Stimulated activated CD4-positive, alpha-beta T cell treated with anti-CD3 and anti-CD28 coated beads, Interleukin-2, amount 100 ng/mL, for 24 hours (primary cell): Measurements from ENCODE around the gene TMEM51.
A peak's percentile ranks its signal among the peaks of the same experiment; 100 is the strongest.

Source experiments
- DNase-seq, 2 donors: peaks; one replicate each; pipeline ENCODE4 v3.0.0-alpha.2; 2020

The TMEM51 gene, protein sequence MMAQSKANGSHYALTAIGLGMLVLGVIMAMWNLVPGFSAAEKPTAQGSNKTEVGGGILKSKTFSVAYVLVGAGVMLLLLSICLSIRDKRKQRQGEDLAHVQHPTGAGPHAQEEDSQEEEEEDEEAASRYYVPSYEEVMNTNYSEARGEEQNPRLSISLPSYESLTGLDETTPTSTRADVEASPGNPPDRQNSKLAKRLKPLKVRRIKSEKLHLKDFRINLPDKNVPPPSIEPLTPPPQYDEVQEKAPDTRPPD

DNA sequence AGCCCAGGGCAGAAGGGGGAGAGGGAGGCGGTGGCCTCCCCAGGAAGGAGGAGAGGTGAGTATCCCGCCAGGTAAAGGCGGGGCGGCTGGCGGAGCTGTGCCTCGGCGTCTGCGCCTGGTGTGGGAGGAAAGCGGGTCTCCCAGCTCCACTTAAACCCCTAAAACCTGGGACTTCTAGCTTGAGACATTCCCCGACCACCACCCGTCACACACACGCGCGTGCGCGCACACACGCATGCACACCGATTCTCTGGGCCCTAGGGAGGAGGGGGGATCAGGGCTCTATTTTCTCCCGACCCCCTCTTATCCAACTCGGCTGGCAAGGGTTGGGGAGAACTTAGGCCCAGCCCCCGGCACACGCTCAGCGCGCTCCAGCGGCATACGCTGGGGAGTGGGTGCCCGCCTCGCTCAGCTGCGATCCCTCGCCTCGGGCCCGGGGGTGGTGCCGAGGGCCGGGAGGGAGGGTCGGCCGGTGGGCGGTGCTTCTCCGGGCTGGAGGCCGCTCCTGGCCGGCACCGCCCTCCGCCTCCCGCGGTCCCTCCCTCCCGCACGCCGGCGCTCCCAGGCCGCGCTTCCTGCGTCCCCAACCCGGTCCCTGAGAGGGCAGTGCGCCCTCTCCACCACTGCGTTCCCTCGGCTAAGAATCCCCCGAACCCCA lies at the start of gene TMEM51:
Gene TMEM51 (plus strand): TSS at position 564 of the 658 bp plus-strand sequence. CDS start 61,341 bp downstream, outside the sequence.
- DNase-seq, result peak in 1 of 2 donors; percentile 36

GRCh38 chr1:15103906-15104305 lies 49.6 kb upstream of the TMEM51 start:
- no peak for DNase-seq

GRCh38 chr1:15104768-15105167 lies 48.8 kb upstream of the TMEM51 start:
- DNase-seq, result no peak

- DNase-seq, result no peak
These were observed 46.9 kb upstream of the TMEM51 start for GRCh38 chr1:15106608-15107007.

DNA sequence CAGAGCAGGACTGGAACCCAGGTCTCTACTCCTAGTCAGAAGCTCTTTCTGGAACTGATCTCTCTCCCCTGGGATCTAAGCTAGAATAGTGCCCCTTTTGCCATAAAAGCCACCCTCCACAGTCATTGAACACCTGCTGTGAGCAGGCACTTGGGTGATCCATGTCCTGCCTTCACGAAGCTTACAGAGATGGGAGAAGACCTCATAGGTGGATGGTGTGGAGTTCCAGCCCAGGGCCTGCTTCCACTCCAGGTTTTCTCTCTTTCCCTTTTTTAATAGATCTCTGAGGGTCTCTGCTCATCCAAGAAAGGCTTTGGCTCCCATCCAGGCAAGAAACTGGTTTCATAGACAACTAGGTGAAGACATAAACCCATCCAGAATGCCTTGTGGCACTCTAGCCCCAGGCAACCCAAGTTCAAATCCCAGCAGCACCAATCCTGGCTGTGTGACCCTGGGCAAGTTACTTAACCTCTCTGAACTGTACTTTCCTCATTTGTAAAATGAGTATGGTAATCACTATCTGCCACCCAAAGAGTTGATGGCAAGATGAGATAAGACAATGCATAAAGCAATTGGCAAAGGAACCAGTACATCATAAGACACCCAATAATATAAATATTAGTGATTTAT lies 46.4 kb upstream of the TMEM51 start:
- no peak for DNase-seq

GRCh38 chr1:15107911-15108310 lies 45.6 kb upstream of the TMEM51 start:
- no peak for DNase-seq

- no peak for DNase-seq
These were observed 43.2 kb upstream of the TMEM51 start for GRCh38 chr1:15110128-15110866.

GRCh38 chr1:15110867-15111230 lies 42.7 kb upstream of the TMEM51 start:
- no peak for DNase-seq

GRCh38 chr1:15113146-15113545 lies 40.4 kb upstream of the TMEM51 start:
- DNase-seq, result no peak

- DNase-seq, result no peak
These were observed 38.7 kb upstream of the TMEM51 start for GRCh38 chr1:15114884-15115283.

DNA sequence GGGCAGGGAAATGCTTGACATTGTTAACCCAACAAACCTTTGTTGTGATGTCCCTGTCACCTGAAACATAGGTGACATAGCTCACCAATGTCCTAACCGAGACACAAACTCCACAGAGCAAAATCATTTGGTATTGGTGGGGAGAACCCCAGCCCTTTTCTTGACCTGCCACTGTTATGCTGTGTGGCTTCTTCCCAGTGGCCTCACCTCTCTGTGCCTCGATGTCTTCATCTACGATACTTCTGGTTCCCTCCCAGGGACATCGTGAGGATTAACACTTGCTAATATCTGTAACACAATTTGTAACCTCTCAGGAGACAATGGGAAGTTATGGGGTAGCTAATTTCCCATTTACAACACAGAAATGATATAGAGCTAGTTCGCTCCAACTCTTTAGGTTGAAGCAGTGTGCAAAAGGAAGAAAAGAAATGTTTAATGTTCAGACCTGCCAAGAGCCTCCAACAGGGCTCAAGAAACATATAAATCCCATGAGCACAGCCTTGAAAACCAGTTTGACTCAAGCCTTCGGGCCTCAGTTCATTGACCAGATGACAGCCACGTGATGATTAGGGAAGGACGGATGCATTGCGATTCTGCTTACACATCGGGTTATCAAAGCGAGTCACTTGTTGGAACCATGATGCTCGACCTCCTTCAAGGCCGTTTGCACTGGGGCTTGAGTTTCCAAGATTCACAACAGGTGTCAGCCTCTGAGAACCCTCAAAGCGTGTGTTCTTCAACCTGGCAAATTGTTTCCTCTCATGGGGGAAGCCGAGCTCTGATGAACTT lies 37.8 kb upstream of the TMEM51 start:
- no peak for DNase-seq

DNA sequence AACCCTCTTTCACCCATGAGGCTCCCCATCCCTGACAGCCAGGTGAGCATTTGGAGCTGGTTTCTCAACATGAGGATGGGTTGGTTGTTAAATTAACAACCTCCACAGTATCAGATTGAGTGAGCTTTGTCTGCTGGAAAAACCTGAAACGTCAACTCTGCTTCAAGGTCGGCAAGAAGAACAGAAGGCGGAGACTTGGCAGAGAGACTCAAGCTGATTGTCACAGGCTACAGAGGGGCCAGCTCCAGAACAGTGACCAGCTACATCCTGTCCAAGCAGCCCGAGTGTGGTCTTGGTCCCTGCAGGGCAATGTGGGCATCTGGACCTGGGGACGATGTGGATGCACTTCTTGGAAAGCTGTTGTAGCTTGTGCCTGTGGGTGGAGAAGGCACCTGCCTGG lies 36.6 kb upstream of the TMEM51 start:
- DNase-seq, result no peak

DNA sequence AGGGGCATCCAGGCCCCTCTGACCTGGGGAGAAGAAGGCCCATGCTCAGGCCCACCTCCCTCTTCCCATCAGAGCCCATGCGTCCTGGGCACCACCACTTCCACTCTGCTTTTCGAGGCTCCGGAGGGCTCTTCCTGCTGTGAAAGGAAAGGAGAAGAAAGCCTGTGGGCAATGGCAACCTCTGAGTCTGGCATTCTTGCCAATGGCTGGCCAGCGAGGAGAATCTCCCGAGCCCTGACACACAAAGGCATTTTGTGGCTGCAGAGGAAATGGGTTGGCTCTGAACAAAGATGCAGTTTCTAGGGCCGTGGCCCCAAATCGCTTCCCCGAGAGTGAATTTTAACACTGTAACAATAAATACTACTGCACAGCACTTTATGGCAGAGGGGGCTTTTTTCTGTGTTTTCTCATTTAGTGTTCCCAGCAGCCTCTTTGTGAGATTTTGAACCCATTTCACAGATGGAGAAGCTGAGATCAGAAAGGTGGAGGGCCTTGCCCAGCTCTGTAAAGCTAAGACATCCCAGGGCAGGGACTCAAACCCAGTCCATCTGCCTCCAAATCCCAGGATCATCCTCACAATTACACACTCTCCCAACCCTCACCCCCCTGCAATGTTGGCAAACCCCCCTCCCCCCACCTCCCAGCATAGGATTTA lies 35.7 kb upstream of the TMEM51 start:
- DNase-seq, result no peak

DNA sequence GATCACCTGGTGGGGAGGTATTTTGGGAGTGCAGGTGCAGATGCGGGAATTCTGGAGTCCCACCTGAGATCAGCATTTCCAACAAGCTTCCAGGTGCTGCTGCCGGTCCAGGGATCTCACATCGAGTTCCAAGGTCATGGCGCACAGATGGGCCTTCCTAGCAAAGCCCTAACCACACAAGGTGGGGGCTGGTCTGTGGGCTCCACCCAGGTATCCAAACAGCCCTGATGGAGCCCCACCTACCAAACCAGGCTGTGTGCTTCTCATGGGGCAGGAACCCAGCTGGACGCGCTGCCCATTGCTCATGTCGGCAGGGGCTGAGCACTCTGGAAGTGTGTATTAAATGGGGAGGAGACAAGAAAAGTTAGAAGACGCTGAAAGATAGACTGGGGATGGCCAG lies 35.0 kb upstream of the TMEM51 start:
- DNase-seq, result no peak

DNA sequence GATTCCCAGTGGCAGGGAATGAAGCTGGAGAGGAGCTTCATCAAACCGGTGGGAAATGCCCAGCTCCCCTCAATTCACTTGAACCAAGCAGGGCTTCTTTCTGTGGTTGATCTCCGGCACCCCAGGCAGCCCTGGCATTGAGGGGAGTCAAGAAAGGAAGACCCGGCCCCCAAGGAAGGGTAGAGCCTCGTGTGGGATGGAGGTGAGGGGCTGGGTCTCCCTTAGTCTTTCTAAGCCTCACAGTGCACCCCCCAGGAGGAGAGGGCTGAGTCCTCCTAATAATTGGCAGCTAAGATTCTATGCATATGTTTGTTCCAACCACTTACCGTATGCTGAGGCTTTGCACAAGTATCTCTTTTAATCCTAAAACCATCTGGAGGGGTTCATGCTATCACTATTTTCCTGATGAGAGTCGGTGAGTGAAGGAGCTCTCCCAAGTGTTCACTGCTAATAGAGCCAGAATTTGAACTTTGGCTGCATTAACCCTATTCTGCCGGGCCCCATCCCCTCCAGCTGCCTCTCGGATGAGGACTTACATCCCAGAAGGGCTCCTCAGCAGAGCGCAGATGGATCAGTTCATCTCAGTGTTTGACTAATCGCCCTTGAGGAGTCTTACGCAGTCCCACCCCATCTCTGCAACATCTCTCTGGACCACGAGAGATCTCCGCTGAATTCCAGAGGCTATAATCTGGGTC lies 33.1 kb upstream of the TMEM51 start:
- no peak for DNase-seq

- no peak for DNase-seq
These were observed 31.2 kb upstream of the TMEM51 start for GRCh38 chr1:15122331-15122730.

DNA sequence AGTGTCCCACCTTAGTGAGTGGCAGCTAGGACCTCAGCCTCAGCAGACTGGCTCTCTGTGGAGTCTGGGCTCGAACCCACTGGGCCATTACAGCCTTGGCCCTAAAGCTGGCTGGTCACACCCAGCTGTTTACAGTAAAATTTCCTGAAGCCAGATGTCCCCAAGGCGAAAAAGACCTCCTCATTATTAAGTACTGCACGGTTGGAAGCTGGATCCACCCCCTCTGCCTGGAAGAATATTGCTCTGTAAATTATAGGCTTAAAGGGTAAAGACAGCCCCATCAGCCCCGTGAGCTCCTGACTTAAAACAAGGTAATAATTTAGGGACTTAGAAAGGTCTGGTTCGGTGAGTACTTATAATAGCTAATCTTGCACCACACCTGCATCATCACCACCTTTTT lies 30.3 kb upstream of the TMEM51 start:
- DNase-seq, result no peak

- DNase-seq, result no peak
These were observed 29.6 kb upstream of the TMEM51 start for GRCh38 chr1:15123925-15124324.

- DNase-seq, result no peak
These were observed 29.0 kb upstream of the TMEM51 start for GRCh38 chr1:15124362-15125100.

DNA sequence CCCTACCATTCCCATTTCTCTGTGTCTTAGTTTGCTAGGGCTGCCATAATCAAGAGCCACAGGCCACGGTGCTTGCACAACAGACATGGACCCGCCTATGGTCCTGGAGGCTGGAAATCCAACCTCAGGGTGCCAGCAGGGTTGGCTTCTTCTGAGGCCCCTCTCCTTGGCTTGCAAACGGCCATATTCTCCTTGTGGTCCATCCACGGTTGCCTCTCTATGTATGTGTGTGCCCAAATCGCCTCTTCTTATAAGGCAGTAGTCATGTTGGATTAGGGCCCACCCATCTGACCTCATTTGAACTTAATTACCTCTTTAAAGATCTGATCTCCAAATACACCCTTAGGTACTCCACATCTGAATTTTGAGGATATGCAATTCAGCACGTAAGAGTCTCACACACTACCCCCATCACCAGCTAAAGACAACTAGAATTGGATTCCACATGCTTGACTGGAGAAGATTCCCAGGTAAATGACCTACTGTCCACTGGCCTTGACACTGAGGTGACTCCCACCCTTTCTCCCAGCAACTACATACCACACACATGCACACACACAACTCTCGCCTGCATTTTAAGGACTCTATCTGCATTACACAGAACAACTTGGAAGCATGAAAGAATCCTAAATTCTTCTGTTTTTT lies 28.3 kb upstream of the TMEM51 start:
- no peak for DNase-seq
